GM21423 (cell line): ENCODE results near the gene MRPL12.
"Not testable (repeated sequence)": the region's sequence is repeated elsewhere in the genome, so short reads cannot be mapped to it uniquely, and the experiment has no call there.

ENCODE experiments used
- ATAC-seq: cut with Tn5 transposase; IDR thresholded peaks from one replicate; pipeline ENCODE4 v1.9.1; 2021; ENCODE audit warnings: mild to moderate bottlenecking, moderate library complexity; ENCODE audit not compliant: unreplicated experiment

MRPL12 gene

DNA sequence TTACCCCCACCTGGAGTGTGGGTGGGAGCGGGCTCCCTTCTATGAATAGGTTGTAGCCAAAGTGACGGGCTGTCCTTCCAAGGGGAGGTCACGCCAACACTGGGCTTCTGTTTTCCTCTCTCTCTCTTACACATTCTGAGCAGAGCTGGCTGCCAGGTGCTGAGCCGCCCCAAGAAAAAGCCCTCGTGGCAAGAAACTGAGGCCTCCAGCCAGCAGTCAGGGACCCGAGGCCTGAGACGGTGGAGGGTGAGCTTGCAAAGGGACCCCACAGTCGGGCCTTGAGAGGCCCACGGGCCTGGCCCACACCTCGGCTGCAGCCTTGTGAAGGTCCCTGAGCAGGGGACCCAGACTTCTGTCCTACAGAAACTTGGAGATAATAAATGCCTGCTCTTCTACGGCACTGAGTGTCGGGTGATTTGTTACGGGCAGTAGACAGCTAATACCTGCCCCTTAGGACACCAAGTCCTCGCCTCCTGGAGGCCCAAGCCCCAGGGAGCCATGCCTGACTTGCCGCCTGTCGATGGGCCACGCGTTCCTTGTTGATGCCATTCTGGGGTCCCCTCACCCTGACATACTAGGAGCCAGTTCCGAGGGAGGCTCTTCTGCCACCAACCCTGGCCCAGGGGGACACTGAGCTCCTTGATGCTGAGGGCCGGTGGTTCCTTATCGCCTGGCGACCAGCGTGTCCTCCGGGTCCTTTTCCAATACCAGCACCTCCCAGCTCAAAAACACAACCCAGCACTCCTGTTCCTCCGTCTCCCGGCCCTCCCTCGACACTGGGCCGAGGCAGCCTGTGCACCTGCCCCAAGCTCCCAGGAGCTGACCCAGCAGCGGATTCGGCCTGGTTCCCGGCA lies 35.0 kb downstream of the MRPL12 start:
- ATAC-seq, result no peak

DNA sequence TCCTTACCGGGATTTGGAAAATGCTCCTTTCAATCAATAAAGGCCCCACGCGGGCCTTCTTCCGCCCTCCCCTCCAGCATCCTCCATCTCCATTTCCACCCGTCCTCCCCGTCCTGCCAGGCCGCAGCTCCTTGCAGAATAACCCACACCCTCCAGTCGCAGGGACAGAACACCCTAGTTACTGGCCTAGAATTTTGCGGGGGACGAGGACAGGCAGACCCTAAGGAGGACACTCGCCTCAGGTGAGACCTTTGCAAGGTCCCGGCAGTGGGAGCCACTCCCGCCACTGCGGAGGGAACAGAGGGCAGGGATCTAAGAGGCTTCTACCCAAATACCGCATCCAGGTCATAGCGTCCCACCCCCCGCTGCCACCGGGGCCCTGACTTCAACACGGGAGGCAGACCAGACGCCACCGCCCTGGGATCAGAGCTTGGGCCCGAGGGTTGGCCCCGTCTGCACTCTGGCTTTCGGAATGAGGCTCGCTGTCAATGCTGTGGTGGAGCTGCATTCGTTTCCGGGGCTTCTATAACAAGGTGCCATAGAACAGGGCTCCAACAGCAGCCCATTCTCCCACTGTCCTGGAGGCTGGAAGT lies 35.7 kb downstream of the MRPL12 start:
- ATAC-seq, result no peak

DNA sequence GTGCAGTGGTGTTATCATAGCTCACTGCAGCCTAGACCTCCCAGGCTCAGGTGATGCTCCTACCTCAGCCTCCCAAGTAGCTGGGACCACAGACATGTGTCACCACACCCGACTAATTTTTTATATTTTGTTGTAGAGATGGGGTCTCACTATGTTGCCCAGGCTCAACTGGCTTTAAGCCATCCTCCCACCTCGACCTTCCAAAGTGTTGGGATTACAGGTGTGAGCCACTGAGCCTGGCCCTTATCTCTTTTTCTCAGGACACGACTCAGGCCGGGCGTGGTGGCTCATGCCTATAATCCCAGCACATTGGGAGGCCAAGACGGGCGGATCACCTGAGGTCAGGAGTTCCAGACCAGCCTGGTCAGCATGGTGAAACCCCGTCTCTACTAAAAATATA lies 36.4 kb downstream of the MRPL12 start:
- ATAC-seq, result not testable (repeated sequence)

DNA sequence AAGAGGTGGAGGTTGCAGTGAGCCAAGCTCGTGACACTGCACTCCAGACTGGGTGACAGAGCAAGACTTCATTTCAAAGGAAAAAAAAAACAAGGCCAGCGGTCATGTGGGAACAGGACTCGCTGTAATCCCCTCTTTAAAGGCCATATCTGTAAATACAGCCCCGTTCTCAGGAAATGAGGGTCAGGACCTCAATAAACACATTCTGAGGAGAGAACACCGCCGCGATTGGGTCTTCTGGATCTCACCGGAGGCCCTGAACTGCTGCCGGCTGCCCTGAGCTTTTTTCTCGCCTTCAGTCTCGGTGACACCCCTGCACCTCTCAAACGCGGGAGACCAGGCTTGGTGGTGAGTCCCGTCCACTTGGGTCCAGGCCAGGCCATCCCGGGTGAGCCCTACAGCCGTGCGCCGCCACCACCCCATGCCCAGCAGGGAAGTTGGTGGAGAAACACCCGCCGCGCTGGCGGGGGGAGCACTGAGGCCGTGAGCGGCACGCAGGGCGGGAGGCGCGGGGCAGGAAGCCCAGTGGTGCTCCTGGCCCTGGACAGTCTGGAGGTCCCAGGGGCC lies 37.3 kb downstream of the MRPL12 start:
- ATAC-seq, result no peak

DNA sequence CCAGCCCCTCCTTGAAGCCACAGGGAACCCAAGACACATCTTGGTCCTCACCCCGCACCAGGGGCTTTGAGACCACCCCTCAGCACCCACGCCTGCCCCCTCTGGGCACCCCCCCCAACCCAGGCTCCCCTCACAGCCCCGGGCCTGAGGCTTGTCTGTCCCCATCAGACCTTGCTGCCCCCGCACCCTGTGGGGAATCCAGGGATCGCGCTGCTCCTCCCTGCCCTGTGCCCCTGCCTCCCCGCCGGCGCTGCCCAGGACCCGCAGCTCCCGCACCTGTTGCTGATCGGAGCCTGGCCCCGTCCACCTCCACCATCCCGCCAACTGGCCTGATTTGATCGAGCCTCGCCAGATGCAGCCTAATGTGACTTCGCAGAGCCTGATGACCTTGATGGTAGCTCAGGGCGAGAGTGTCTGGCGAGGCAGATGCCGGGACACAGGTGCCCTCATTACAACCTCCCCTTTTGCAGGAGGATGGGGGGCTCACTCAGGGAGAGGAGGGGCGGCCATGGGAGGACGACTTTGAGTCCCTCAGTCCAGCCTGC lies 38.0 kb downstream of the MRPL12 start:
- no peak for ATAC-seq

DNA sequence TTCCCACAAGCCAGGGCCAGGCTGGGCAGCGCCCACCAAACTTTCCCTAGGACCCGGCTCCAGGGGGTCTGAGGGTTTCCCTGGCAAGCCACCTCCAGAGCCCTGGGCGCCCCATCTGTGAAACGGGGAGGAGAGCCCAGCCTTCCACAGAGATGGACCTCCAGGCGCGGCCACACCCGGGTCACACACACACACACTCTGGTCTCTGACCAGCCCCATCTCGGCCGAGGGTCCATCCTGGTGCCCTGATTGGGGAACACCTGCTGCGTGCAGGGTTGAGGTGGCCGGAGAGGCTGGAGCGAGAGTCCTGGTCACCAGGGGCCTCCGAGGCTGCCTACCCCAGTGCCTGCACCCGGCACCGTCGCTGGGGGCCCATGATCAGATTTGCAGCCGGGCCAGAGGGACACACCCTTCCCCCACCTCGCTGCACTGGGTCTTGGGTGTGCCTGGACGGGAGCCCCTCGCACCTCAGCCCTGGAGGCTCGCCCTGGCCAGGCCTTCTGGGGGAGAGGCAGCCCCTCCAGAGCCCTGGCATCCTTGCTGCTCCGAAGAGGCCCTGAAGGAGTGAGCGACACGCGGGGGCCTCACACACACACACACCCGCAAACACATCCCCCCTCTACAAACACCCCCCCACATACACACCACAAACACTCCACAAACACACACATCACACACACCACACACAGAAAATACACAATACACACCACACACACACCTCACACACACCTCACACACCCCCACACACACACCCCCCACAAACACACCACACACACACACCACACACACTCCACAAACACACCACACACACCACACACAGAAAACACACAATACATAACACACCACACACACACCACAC lies 38.7 kb downstream of the MRPL12 start:
- no peak for ATAC-seq
